HG03139 (cell line): ENCODE results near the gene CNTN4.
"Not testable (repeated sequence)": the region's sequence is repeated elsewhere in the genome, so short reads cannot be mapped to it uniquely, and the experiment has no call there.

Experiments
- ATAC-seq: cut with Tn5 transposase; IDR thresholded peaks from one replicate; pipeline ENCODE4 v1.9.1; 2021; ENCODE audit not compliant: unreplicated experiment

CNTN4 gene

GRCh38 chr3:2888592-2888991 is 789.9 kb downstream of the CNTN4 start:
- no peak for ATAC-seq

- no peak for ATAC-seq
Observed at GRCh38 chr3:2889736-2890135, 791.1 kb downstream of the CNTN4 start.

GRCh38 chr3:2896308-2896939 is 797.8 kb downstream of the CNTN4 start:
- no peak for ATAC-seq

- no peak for ATAC-seq
Observed at GRCh38 chr3:2897821-2898220, 799.2 kb downstream of the CNTN4 start.

GRCh38 chr3:2898591-2899353 is 800.1 kb downstream of the CNTN4 start:
- no peak for ATAC-seq

GRCh38 chr3:2904054-2904453 is 805.4 kb downstream of the CNTN4 start:
- ATAC-seq: no peak

GRCh38 chr3:2908693-2909351 is 810.2 kb downstream of the CNTN4 start:
- no peak for ATAC-seq

GRCh38 chr3:2910997-2911396 is 812.3 kb downstream of the CNTN4 start:
- ATAC-seq: no peak

GRCh38 chr3:2915826-2916225 is 817.2 kb downstream of the CNTN4 start:
- no peak for ATAC-seq

- not testable (repeated sequence) for ATAC-seq
Observed at GRCh38 chr3:2916640-2917039, 818.0 kb downstream of the CNTN4 start.

GRCh38 chr3:2920103-2920502 is 821.4 kb downstream of the CNTN4 start:
- ATAC-seq: peak; percentile 52

GRCh38 chr3:2921452-2921851 is 822.8 kb downstream of the CNTN4 start:
- ATAC-seq: no peak

- peak; percentile 46 for ATAC-seq
Observed at GRCh38 chr3:2921903-2922302, 823.2 kb downstream of the CNTN4 start.

GRCh38 chr3:2923390-2923789 is 824.7 kb downstream of the CNTN4 start:
- no peak for ATAC-seq

GRCh38 chr3:2927259-2927658 is 828.6 kb downstream of the CNTN4 start:
- ATAC-seq: no peak

GRCh38 chr3:2929574-2929973 is 830.9 kb downstream of the CNTN4 start:
- ATAC-seq: no peak

- no peak for ATAC-seq
Observed at GRCh38 chr3:2931265-2931664, 832.6 kb downstream of the CNTN4 start.

- no peak for ATAC-seq
Observed at GRCh38 chr3:2934541-2934940, 835.9 kb downstream of the CNTN4 start.

GRCh38 chr3:2937055-2937454 is 838.4 kb downstream of the CNTN4 start:
- no peak for ATAC-seq

- no peak for ATAC-seq
Observed at GRCh38 chr3:2937592-2937991, 838.9 kb downstream of the CNTN4 start.

- ATAC-seq: no peak
Observed at GRCh38 chr3:2938711-2939110, 840.0 kb downstream of the CNTN4 start.

- ATAC-seq: no peak
Observed at GRCh38 chr3:2940062-2940461, 841.4 kb downstream of the CNTN4 start.
